Measurements from ENCODE around the gene NDUFAF8. TPM values are rescaled to one million over a fixed set of nuclear protein-coding genes. Genes with fewer than 3 reads are reported as not detected.

Gene NDUFAF8
- total and polyA plus RNA-seq, 10 of the 15 experiments (the other 5 are each of a cell fraction or from before 2014, with no cell fraction given), result 22.0 to 307 (median 106) TPM

- H3K27ac ChIP-seq (ENCODE audit: control insufficient read depth, insufficient read depth), result no peak overlapping the region
- FAIRE-seq (no peak), DNase-seq (ENCODE audit: low read depth, low spot score) (no peak), ATAC-seq (no peak)
- ChIA-PET RAD21 (ENCODE audit: unreplicated experiment) (no interaction called here), CTCF (no interaction called here), SMC1A (ENCODE audit: uncharacterized antibody, unreplicated experiment) (no interaction called here), POLR2A (no interaction called here)
- no peaks in the 10 kb centered on the region for H3K9me3 ChIP-seq (replicated peaks; ENCODE audit: control insufficient read depth, insufficient read depth, low read length)
- H4K20me1 ChIP-seq (ENCODE audit: control insufficient read depth, insufficient read depth), result no peaks in the 10 kb centered on the region
- TF ChIP-seq SMAD5 (IDR thresholded peaks at IDR 0.05; ENCODE audit: low read depth) (no peak), TCF7 (IDR thresholded peaks at IDR 0.05; ENCODE audit: borderline replicate concordance) (no peak), STAT3 (IDR thresholded peaks at IDR 0.05; ENCODE audit: low read depth, low read length) (no peak), USF1 (IDR thresholded peaks at IDR 0.05; ENCODE audit: borderline replicate concordance, extremely low read length, insufficient read depth, low read depth, low read length) (no peak), IKZF1 (conservative IDR thresholded peaks at IDR 0.05) (no peak)
- H3K36me3 ChIP-seq (ENCODE audit: control insufficient read depth in 2 of 2, insufficient read depth in 2 of 2, low read length in 1 of 2), result peaks cover under 1 to 7% of the 10 kb centered on the region in 2 experiments; a peak in 2 of 4 replicates
- no peak overlapping the region for H3K9ac ChIP-seq (ENCODE audit: control insufficient read depth, insufficient read depth, low read length)
- in situ Hi-C loops (cut with MboI), result no loop called here
- H2AFZ ChIP-seq (ENCODE audit: control insufficient read depth, low read depth, low read length), result no peak overlapping the region
- peaks cover 3% of the 10 kb centered on the region; the same call in 1 of the 2 replicates for H3K4me1 ChIP-seq (ENCODE audit: control insufficient read depth, insufficient read depth, low read length)
- 86% methylated on average over 14 of the region's 14 CpGs for WGBS (ENCODE audit: insufficient coverage, insufficient replicate concordance, low lambda C conversion rate, missing lambda C conversion rate)
- H3K27me3 ChIP-seq (replicated peaks in 1 of 2; ENCODE audit: control insufficient read depth in 2 of 2, insufficient read depth in 2 of 2, low read length in 1 of 2), result no peaks in the 10 kb centered on the region
- H3K79me2 ChIP-seq (ENCODE audit: control insufficient read depth, insufficient read depth, low read length), result no peaks in the 10 kb centered on the region
- no TSS peak for BruUV-seq (replicated peaks)
- intact Hi-C loops (cut with micrococcal nuclease; ENCODE audit: unreplicated experiment), result no loop called here
- no peak overlapping the region for H3K4me2 ChIP-seq (ENCODE audit: control insufficient read depth, insufficient read depth)
- H3K4me3 ChIP-seq, result no peak overlapping the region
These were observed 43.1 kb upstream of the NDUFAF8 start for GRCh38 chr17:81195941-81196495.

Data from GM12878 (cell line).